Activated T-helper 1 cell treated with anti-CD3 and anti-CD28 coated beads, Interleukin-12 subunit alpha, Interleukin-12 subunit beta, Interleukin-2, Interleukin-4 antibody, amounts not matched to agents 30 ng/mL and 10 ng/mL and 1 ng/mL, durations not matched to agents 14 hours and 24 hours and 36 hours (primary cell): ENCODE results near the gene ERMAP. TPM values are rescaled to one million over a fixed set of nuclear protein-coding genes. Genes with fewer than 3 reads are reported as not detected.

Experiments
- DNase-seq: peaks from one replicate; pipeline ENCODE4 v3.0.0; 2021; ENCODE audit warnings: low spot score
- H3K27ac Mint-ChIP-seq: one replicate; pipeline ENCODE4 v1.8.0; 2021; ENCODE audit warnings: mild to moderate bottlenecking, mixed read lengths
- H3K27me3 Mint-ChIP-seq: one replicate; pipeline ENCODE4 v1.8.0; 2022; ENCODE audit warnings: mild to moderate bottlenecking, moderate library complexity, mixed read lengths; ENCODE audit not compliant: insufficient read depth
- H3K36me3 Mint-ChIP-seq: one replicate; pipeline ENCODE4 v1.8.0; 2021; ENCODE audit warnings: low read depth, mixed read lengths
- H3K4me1 Mint-ChIP-seq: one replicate; pipeline ENCODE4 v1.8.0; 2021; ENCODE audit warnings: low read depth, mixed read lengths
- H3K4me3 Mint-ChIP-seq: one replicate; pipeline ENCODE4 v1.8.0; 2021; ENCODE audit warnings: mild to moderate bottlenecking, moderate library complexity, mixed read lengths
- H3K9me3 Mint-ChIP-seq: one replicate; pipeline ENCODE4 v1.8.0; 2021; ENCODE audit warnings: mixed read lengths
- intact Hi-C: fragments of 100-400 bp; cut with micrococcal nuclease; formaldehyde crosslinking; loops from one replicate; pipeline ENCODE4 v1.15.1; 2024
- total RNA-seq: library from RNA; stranded (reverse); gene quantifications from 2 replicates; pipeline ENCODE4 v1.2.3, GENCODE V29; 2022

Gene ERMAP
- total RNA-seq, 1 donor from 2014 or later, result 3.7 TPM

- Mint-ChIP-seq H3K36me3 (peaks cover 1% of the 10 kb centered on the region), H3K4me3 (peak overlapping the region; percentile 59)
Observed at GRCh38 chr1:42817976-42818375, 1.1 kb downstream of the ERMAP start.

GRCh38 chr1:42820813-42821212, 3.9 kb downstream of the ERMAP start:
- Mint-ChIP-seq H3K27me3 (no peaks in the 10 kb centered on the region), H3K4me1 (peaks cover 18% of the 10 kb centered on the region), H3K36me3 (peaks cover 1% of the 10 kb centered on the region), H3K27ac (no peak overlapping the region), H3K4me3 (no peak overlapping the region), H3K9me3 (no peaks in the 10 kb centered on the region)
- intact Hi-C loops, result no loop called here
- DNase-seq, result no peak

More at GRCh38 chr1:42817976-42818375, 1.1 kb downstream of the ERMAP start:
- DNase-seq, result no peak
- no peaks in the 10 kb centered on the region for H3K9me3 Mint-ChIP-seq
- intact Hi-C loops, result loop anchor here (1.0 to 2.0 kb wide), 6 partner anchors 51 to 889 kb away; partner anchors contain the start of genes C1orf50, CCDC30, P3H1 and PPIH
- H3K4me1 Mint-ChIP-seq, result peaks cover 19% of the 10 kb centered on the region
- H3K27me3 Mint-ChIP-seq, result no peaks in the 10 kb centered on the region
- H3K27ac Mint-ChIP-seq, result no peak overlapping the region

GRCh38 chr1:42821690-42822089, 4.8 kb downstream of the ERMAP start:
- H3K9me3 Mint-ChIP-seq, result no peaks in the 10 kb centered on the region
- H3K36me3 Mint-ChIP-seq, result peaks cover 1% of the 10 kb centered on the region
- intact Hi-C loops, result no loop called here
- no peaks in the 10 kb centered on the region for H3K27me3 Mint-ChIP-seq
- no peak for DNase-seq
- peaks cover 10% of the 10 kb centered on the region for H3K4me1 Mint-ChIP-seq
- no peak overlapping the region for H3K4me3 Mint-ChIP-seq
- no peak overlapping the region for H3K27ac Mint-ChIP-seq

- Mint-ChIP-seq H3K4me3 (no peak overlapping the region), H3K27ac (no peak overlapping the region), H3K9me3 (no peaks in the 10 kb centered on the region), H3K27me3 (no peaks in the 10 kb centered on the region), H3K4me1 (peaks cover 3% of the 10 kb centered on the region), H3K36me3 (peaks cover 1% of the 10 kb centered on the region)
- intact Hi-C loops, result no loop called here
- no peak for DNase-seq
Observed at GRCh38 chr1:42822800-42823392, 6.0 kb downstream of the ERMAP start.

GRCh38 chr1:42824481-42825035, 7.6 kb downstream of the ERMAP start:
- no peaks in the 10 kb centered on the region for H3K9me3 Mint-ChIP-seq
- no peak for DNase-seq
- intact Hi-C loops, result no loop called here
- H3K27ac Mint-ChIP-seq, result no peak overlapping the region
- no peaks in the 10 kb centered on the region for H3K36me3 Mint-ChIP-seq
- no peak overlapping the region for H3K4me3 Mint-ChIP-seq
- H3K4me1 Mint-ChIP-seq, result no peaks in the 10 kb centered on the region
- H3K27me3 Mint-ChIP-seq, result no peaks in the 10 kb centered on the region

GRCh38 chr1:42825036-42825851, 8.3 kb downstream of the ERMAP start:
- Mint-ChIP-seq H3K27me3 (no peaks in the 10 kb centered on the region), H3K4me3 (no peak overlapping the region), H3K9me3 (no peaks in the 10 kb centered on the region), H3K4me1 (no peaks in the 10 kb centered on the region), H3K27ac (no peak overlapping the region), H3K36me3 (no peaks in the 10 kb centered on the region)
- intact Hi-C loops, result no loop called here
- DNase-seq, result no peak

GRCh38 chr1:42830631-42831030, 13.7 kb downstream of the ERMAP start:
- Mint-ChIP-seq H3K27ac (no peak overlapping the region), H3K4me3 (no peak overlapping the region), H3K9me3 (no peaks in the 10 kb centered on the region), H3K36me3 (peaks cover 2% of the 10 kb centered on the region), H3K4me1 (no peaks in the 10 kb centered on the region), H3K27me3 (no peaks in the 10 kb centered on the region)
- DNase-seq, result no peak
- intact Hi-C loops, result no loop called here

- no peak overlapping the region for H3K27ac Mint-ChIP-seq
- peaks cover 2% of the 10 kb centered on the region for H3K36me3 Mint-ChIP-seq
- H3K9me3 Mint-ChIP-seq, result no peaks in the 10 kb centered on the region
- intact Hi-C loops, result no loop called here
- no peaks in the 10 kb centered on the region for H3K27me3 Mint-ChIP-seq
- no peak overlapping the region for H3K4me3 Mint-ChIP-seq
- H3K4me1 Mint-ChIP-seq, result no peaks in the 10 kb centered on the region
- no peak for DNase-seq
Observed at GRCh38 chr1:42831273-42831672, 14.4 kb downstream of the ERMAP start.

GRCh38 chr1:42832641-42833240, 15.8 kb downstream of the ERMAP start:
- H3K27me3 Mint-ChIP-seq, result no peaks in the 10 kb centered on the region
- intact Hi-C loops, result no loop called here
- no peaks in the 10 kb centered on the region for H3K9me3 Mint-ChIP-seq
- H3K36me3 Mint-ChIP-seq, result peaks cover 2% of the 10 kb centered on the region
- H3K27ac Mint-ChIP-seq, result no peak overlapping the region
- no peak for DNase-seq
- no peaks in the 10 kb centered on the region for H3K4me1 Mint-ChIP-seq
- no peak overlapping the region for H3K4me3 Mint-ChIP-seq

GRCh38 chr1:42833981-42834380, 17.1 kb downstream of the ERMAP start:
- no peak overlapping the region for H3K27ac Mint-ChIP-seq
- H3K4me1 Mint-ChIP-seq, result no peaks in the 10 kb centered on the region
- DNase-seq, result no peak
- intact Hi-C loops, result no loop called here
- no peaks in the 10 kb centered on the region for H3K27me3 Mint-ChIP-seq
- peaks cover 2% of the 10 kb centered on the region for H3K36me3 Mint-ChIP-seq
- no peaks in the 10 kb centered on the region for H3K9me3 Mint-ChIP-seq
- no peak overlapping the region for H3K4me3 Mint-ChIP-seq

GRCh38 chr1:42834803-42835202, 17.9 kb downstream of the ERMAP start:
- H3K9me3 Mint-ChIP-seq, result no peaks in the 10 kb centered on the region
- no peak overlapping the region for H3K4me3 Mint-ChIP-seq
- H3K4me1 Mint-ChIP-seq, result no peaks in the 10 kb centered on the region
- no peak overlapping the region for H3K27ac Mint-ChIP-seq
- H3K36me3 Mint-ChIP-seq, result peaks cover 2% of the 10 kb centered on the region
- intact Hi-C loops, result no loop called here
- H3K27me3 Mint-ChIP-seq, result no peaks in the 10 kb centered on the region
- no peak for DNase-seq

GRCh38 chr1:42835422-42835821, 18.5 kb downstream of the ERMAP start:
- Mint-ChIP-seq H3K27me3 (no peaks in the 10 kb centered on the region), H3K27ac (no peak overlapping the region), H3K36me3 (peaks cover 2% of the 10 kb centered on the region), H3K4me1 (no peaks in the 10 kb centered on the region), H3K9me3 (no peaks in the 10 kb centered on the region), H3K4me3 (no peak overlapping the region)
- intact Hi-C loops, result no loop called here
- DNase-seq, result no peak

GRCh38 chr1:42837709-42838108, 20.8 kb downstream of the ERMAP start:
- Mint-ChIP-seq H3K27me3 (no peaks in the 10 kb centered on the region), H3K4me1 (no peaks in the 10 kb centered on the region), H3K4me3 (no peak overlapping the region), H3K9me3 (no peaks in the 10 kb centered on the region), H3K36me3 (no peaks in the 10 kb centered on the region), H3K27ac (no peak overlapping the region)
- DNase-seq, result no peak
- intact Hi-C loops, result no loop called here
